Measurements from ENCODE around the gene SLAMF6. TPM values are rescaled to one million over a fixed set of nuclear protein-coding genes. Genes with fewer than 3 reads are reported as not detected.
"Not testable (repeated sequence)": the region's sequence is repeated elsewhere in the genome, so short reads cannot be mapped to it uniquely, and the experiment has no call there.

SLAMF6 gene
- total RNA-seq, 1 donor from 2014 or later = not detected

DNA sequence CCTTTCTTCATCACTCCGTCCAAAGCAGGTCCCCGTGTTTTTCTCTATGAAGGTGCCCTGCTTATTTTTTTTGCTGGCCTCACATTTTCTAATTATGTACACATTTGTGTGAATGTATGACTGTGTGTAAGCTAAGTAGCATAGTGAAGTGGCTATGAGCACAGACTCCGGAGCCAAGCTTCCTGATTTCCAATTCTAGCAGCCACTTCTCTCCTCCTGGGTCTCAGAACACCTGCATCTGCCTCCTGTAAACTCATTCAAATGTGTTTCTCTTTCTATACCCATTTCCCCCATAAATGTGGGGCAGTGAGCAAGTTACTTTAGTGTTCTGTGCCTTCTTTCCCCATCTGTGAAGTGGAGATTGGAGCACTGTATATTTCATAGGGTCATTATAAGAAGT, 2.1 kb downstream of the SLAMF6 start:
- Histone ChIP-seq H3K27ac (no peak overlapping the region), H3K4me1 (no peaks in the 10 kb centered on the region), H3K36me3 (no peaks in the 10 kb centered on the region), H3K27me3 (no peaks in the 10 kb centered on the region), H3K4me3 (no peak overlapping the region), H3K9me3 (no peaks in the 10 kb centered on the region)
- no peak for DNase-seq (ENCODE audit: low spot score in 2 of 2)
- TF ChIP-seq, protein P1, sequence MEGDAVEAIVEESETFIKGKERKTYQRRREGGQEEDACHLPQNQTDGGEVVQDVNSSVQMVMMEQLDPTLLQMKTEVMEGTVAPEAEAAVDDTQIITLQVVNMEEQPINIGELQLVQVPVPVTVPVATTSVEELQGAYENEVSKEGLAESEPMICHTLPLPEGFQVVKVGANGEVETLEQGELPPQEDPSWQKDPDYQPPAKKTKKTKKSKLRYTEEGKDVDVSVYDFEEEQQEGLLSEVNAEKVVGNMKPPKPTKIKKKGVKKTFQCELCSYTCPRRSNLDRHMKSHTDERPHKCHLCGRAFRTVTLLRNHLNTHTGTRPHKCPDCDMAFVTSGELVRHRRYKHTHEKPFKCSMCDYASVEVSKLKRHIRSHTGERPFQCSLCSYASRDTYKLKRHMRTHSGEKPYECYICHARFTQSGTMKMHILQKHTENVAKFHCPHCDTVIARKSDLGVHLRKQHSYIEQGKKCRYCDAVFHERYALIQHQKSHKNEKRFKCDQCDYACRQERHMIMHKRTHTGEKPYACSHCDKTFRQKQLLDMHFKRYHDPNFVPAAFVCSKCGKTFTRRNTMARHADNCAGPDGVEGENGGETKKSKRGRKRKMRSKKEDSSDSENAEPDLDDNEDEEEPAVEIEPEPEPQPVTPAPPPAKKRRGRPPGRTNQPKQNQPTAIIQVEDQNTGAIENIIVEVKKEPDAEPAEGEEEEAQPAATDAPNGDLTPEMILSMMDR (IDR thresholded peaks at IDR 0.05) = no peak
- intact Hi-C loops (cut with DNase I) = no loop called here

DNA sequence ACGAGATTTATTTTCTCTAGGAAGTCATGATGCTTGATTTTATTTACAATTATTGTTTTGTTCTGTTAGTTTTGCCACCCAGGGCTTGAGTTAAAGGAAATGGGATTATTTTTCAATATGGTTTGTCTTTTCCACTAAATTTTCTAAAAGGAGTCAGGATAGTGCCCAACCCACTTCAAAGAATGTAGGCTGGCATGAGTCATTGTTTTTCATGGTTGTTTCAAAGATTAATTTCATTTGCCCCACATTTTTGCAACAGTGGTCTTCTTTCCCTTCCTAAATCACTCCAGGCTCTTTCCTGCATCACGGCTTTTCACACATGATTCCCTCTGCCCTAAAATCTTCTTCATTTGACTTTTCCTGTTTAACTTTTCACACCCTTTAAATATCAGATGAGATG, 2.5 kb downstream of the SLAMF6 start:
- Histone ChIP-seq H3K27ac (no peak overlapping the region), H3K36me3 (no peaks in the 10 kb centered on the region), H3K27me3 (no peaks in the 10 kb centered on the region), H3K4me1 (no peaks in the 10 kb centered on the region), H3K9me3 (no peaks in the 10 kb centered on the region), H3K4me3 (no peak overlapping the region)
- intact Hi-C loops (cut with DNase I) = no loop called here
- TF ChIP-seq, protein P1 (IDR thresholded peaks at IDR 0.05) = no peak
- DNase-seq (ENCODE audit: low spot score in 2 of 2) = no peak

DNA sequence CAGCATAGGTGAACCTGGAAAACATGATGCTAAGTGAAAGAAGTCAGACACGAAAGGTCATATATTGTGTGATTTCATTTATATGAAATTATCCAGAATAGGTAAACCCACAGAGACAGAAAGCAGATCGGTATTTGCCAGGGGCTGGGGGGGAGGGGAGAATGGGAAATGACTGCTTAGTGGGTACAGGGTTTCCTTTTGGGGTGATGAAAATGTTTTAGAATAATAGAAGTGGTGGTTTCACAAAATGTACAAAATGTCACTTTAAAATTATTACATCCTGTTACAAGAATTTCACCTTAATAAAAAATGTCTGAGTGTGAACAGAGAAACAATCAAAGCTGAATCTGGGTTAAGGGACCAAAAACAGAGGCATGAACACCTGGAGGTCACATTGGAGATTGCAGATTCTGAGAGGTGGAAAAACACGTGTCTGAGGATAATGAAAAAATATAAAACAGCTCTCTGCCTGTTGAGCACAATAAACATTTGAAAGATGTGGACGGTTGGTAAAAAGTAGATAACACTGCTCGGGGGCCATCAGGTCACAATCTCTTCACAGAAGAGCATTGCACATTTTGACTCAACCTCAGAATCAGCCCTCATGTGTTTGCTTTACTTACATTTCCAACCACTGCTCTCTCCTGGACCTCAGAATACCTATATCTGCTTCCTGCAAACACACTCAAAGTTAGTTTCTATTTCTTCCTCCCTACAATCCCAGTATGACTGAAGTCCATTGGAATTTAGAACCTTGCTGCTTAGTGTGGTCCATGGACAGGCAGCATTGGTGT, 3.2 kb downstream of the SLAMF6 start:
- H3K9me3 ChIP-seq = no peaks in the 10 kb centered on the region
- no peaks in the 10 kb centered on the region for H3K27me3 ChIP-seq
- H3K36me3 ChIP-seq = no peaks in the 10 kb centered on the region
- no peak for DNase-seq (ENCODE audit: low spot score in 2 of 2)
- no peaks in the 10 kb centered on the region for H3K4me1 ChIP-seq
- intact Hi-C loops (cut with DNase I) = no loop called here
- H3K27ac ChIP-seq = no peak overlapping the region
- TF ChIP-seq, protein P1 (IDR thresholded peaks at IDR 0.05) = no peak
- no peak overlapping the region for H3K4me3 ChIP-seq

DNA sequence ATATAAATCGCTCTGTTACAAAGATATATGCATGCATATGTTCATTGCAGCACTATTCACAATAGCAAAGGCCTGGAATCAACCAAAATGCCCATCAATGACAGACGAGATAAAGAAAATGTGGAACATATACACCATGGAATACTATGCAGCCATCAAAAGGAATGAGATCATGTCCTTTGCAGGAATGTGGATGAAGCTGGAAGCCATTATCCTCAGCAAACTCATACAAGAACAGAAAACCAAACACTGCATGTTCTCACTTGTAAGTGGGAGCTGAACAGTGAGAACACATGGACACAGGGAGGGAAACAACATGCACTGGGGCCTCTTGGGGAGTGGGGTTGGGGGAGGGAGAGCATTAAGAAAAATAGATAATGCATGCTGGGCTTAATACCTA, 5.5 kb downstream of the SLAMF6 start:
- H3K27me3 ChIP-seq; H3K4me3 ChIP-seq; H3K36me3 ChIP-seq; DNase-seq (ENCODE audit: low spot score in 2 of 2); H3K27ac ChIP-seq; intact Hi-C loops (cut with DNase I); H3K9me3 ChIP-seq; H3K4me1 ChIP-seq: not testable (repeated sequence)

DNA sequence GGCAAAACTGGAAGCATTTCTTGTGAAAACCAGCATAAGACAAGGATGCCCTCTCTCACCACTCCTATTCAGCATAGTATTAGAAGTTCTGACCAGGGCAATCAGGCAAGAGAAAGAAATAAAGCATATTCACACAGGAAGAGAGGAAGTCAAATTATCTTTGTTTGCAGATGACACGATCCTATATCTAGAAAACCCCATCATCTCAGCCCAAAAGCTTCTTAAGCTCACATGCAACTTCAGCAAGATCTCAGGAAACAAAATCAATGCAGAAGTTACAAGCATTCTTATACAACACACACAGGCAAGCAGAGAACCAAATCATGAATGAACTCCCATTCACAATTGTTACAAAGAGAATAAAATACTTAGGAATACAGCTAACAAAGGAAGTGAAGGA, 7.1 kb downstream of the SLAMF6 start:
- intact Hi-C loops (cut with DNase I); H3K27ac ChIP-seq; H3K27me3 ChIP-seq; H3K36me3 ChIP-seq; H3K9me3 ChIP-seq; H3K4me1 ChIP-seq; DNase-seq (ENCODE audit: low spot score in 2 of 2); H3K4me3 ChIP-seq: not testable (repeated sequence)

DNA sequence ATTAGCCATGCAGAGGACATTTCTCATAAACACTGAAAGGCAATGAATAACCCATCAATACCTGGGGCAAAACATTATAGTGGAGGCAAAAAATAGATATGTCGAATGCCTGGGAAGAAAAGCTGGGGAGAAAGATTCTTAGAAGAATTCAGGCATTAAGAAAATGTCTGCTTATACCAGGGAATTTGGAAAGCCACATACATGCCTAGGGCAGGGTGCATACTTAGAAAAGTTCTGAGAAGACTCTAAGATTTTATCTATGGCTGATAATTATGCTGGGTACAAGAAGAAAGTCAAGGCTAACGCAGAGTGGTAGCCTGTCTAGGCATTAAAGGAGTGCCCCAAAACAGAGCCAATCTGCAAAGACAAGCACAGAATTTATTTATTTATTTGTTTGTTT, 18.4 kb downstream of the SLAMF6 start:
- no peaks in the 10 kb centered on the region for H3K27me3 ChIP-seq
- no peak overlapping the region for H3K4me3 ChIP-seq
- H3K36me3 ChIP-seq = no peaks in the 10 kb centered on the region
- TF ChIP-seq, protein P1 (IDR thresholded peaks at IDR 0.05) = no peak
- H3K4me1 ChIP-seq = no peaks in the 10 kb centered on the region
- peaks cover 0 to 9% of the 10 kb centered on the region in 2 donors for H3K9me3 ChIP-seq
- intact Hi-C loops (cut with DNase I) = no loop called here
- H3K27ac ChIP-seq = no peak overlapping the region
- DNase-seq (ENCODE audit: low spot score in 2 of 2) = no peak

DNA sequence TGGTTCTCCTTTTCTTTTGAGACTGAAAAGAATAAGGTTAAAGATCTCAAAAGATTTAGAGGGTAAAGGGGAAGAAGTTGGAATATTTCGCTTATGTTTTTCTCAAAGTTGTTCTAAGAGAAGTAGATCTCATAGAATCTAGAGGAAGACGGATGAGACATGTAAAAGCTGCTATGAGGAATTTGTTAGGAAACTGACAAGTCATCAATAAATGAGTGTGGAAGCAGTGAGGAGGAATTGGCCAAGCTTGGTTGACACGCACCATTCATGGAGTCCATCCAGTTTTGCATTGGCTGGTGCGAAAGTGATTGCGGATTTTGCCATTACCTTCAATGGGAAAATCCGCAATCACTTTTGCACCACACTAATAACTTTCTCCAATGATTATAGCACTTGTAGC, 20.0 kb downstream of the SLAMF6 start:
- no peak overlapping the region for H3K4me3 ChIP-seq
- no peaks in the 10 kb centered on the region for H3K27me3 ChIP-seq
- TF ChIP-seq, protein P1 (IDR thresholded peaks at IDR 0.05) = no peak
- no peak for DNase-seq (ENCODE audit: low spot score in 2 of 2)
- no peaks in the 10 kb centered on the region for H3K36me3 ChIP-seq
- no peaks in the 10 kb centered on the region for H3K4me1 ChIP-seq
- H3K27ac ChIP-seq = no peak overlapping the region
- intact Hi-C loops (cut with DNase I) = no loop called here
- peaks cover 0 to 13% of the 10 kb centered on the region in 2 donors for H3K9me3 ChIP-seq

Measured in ascending aorta (tissue), 2 donors.